Dermis blood vessel endothelial cell (primary cell): ENCODE results near the gene DCDC2B. TPM values are rescaled to one million over a fixed set of nuclear protein-coding genes. Genes with fewer than 3 reads are reported as not detected.
A peak's percentile ranks its signal among the peaks of the same experiment; 100 is the strongest.
"Not testable (repeated sequence)": the region's sequence is repeated elsewhere in the genome, so short reads cannot be mapped to it uniquely, and the experiment has no call there.

ENCODE experiments used
- DNase-seq: peaks from one replicate; pipeline ENCODE4 v3.0.0; 2010
- total RNA-seq: library from RNA; depleted of rRNA; stranded (reverse); fragments of >200 nt; gene quantifications from 2 replicates; pipeline ENCODE4 v1.2.3, GENCODE V29; 2014

DCDC2B gene
- total RNA-seq = not detected in 2 replicates

DNA sequence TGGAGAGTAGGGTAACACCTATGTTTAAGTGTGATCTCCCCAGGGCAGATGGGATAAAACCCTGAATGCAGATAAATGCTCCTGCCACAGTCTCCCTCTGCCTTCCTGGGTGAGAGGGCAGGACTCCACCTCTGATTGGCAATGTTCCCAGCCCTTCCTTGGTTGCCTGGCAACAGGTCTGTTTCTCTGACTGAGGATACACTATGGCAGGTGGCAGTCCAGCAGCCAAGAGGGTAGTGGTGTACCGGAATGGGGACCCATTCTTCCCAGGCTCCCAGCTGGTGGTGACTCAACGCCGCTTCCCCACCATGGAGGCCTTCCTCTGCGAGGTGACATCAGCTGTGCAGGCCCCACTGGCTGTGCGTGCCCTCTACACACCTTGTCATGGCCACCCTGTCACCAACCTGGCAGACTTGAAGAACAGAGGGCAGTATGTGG lies at the start of gene DCDC2B:
Gene DCDC2B, plus strand, starts transcription at position 199 of the 438 bp plus-strand sequence. Its CDS starts 5 bp downstream, at position 204.
- peak; percentile 59 for DNase-seq

DNA sequence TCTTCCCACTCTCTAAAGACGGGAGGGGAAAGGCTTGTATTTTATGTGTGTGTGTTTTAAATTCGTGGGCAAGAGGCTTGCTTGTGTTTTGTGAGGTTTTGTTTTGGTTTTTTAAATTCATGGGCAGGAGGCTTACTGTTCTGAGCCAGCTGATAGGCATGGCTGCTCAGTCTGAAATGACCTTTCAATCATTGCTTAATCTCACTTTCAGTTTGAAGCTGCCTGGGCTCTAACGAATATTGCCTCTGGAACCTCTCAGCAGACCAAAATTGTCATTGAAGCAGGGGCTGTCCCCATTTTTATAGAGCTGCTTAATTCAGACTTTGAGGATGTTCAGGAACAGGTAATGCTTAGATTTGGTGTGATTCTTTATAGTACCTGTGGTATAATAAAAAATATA lies 49.7 kb upstream of the DCDC2B start:
- no peak for DNase-seq

DNA sequence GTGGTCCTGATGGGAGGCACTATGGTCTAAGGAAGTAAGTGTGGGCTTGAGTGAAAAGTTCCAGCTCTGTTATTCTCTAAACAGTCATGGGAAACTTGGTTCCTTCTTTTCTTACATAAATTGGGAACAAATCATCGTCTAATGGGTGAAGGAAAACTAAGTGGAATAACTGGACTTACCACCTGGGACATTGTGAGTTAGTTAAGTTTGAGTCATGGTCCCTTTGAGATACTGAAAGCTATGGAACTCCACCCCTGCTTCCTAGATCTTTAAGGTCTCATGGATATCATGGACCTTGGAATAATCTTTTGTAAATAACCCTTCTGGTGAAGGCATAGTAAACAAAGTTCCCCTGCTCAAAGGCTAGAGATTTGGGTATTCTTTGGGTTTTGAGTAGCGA lies 45.5 kb upstream of the DCDC2B start:
- no peak for DNase-seq

DNA sequence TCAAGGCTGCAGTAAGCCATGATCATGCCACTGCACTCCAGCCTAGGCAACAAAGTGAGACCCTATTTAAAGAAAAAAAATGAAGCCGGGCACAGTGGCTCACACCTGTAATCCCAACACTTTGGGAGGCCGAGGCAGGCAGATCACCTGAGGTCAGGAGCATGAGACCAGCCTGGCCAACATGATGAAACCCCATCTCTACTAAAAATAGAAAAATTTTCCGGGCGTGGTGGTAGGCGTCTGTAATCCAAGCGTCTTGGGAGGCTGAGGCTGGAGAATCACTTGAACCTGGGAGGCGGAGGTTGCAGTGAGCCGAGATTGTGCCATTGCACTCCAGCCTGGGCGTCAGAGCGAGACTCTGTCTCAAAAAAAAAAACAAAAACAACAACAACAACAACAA lies 43.3 kb upstream of the DCDC2B start:
- not testable (repeated sequence) for DNase-seq

DNA sequence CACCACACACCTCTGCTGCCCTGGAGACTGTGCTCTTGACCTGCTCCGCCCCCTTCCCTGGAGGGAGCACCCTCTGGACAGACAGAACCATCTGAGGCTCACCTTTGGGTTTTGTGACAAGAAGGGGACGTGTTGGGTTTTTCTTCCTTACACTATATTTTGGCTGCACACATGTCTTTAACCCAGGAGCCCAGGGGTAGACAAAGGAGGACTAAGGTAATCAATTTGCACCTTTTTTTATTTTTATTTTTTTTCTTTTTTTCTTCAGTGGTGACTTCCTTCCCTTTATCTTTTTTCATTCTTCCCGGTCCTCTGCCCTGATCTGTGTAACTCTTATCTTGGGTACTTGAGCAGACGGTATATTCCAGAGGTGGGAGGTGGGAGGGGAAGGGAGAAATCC lies 37.9 kb upstream of the DCDC2B start:
- DNase-seq = no peak

DNA sequence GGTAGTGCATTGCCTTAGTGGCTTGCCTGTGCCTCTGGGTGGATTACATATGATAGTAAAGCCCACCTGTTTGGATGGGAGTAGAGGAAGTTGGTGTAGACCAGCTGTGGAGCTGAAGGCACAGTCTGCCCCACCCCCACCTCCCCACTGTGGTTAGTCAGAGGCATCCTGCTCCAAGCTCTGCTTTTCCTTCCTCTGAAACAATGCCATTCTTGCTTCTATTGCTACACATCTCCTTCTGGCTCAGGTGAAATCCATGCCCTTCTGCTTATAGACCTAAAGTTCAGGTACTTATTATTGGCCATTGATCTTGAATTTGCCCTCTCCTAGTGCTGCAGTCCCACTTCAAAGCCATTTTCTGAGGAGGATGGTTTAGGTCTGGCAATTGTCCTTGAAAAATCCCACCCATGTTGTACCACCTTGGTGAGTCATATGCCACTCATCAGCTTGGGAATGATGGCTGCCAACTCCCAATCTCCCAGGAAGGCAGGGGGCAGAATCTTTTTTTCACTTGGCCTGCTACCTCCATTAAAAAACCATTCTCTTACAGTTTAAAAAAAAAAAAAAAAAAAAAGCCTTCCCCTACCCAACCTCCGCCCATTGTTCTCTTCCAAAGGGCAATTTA lies 36.2 kb upstream of the DCDC2B start:
- DNase-seq = peak; percentile 75

DNA sequence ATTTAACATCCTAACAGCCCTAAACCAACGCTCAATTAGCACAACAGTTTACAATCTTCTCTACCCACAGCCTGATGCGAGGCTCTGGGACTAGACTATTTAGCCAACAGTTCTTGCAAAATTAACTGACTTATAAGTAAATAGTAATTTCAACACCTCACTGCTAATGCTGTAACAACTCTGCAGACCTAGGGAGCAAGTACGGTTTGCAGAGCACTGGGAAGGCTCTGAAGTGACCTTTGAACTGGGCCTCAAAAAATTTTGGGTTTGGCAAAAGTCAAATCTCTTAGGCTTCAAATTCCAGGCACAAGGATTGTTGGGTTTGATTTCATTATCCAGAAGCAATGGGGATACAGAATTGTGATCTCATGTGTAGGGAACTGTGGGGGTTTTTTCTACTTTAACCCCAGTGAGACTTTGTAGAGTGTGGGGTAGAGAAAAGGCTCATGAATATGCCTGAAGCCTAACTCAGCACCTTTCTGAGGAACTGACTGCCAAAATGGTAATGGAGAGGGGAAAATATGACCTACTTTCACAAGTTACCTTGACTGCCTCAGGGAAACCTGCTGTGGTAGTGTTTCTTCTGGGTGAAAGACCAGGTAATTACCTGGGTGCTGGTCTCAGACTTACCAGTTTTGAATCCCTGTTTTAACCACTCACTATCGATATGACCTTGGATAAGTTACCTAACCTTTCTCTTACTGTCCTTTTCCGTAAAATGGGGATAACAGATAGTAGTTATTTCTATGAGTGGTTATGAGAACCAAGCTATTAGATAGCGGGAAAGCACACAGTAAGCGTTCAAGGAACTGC lies 30.3 kb upstream of the DCDC2B start:
- DNase-seq = no peak

DNA sequence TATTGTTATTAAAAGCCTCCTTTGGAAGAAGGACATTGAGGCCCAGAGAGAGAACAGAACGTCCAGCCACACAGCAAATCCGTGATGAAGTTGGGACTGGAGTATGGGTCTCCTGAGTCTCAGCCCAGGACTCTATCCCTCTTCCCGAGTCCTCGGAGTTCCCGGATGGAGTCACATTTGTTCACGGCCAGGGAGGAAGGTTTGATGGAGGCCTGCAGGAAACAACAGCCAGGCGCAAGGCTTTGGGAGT lies 29.8 kb upstream of the DCDC2B start:
- no peak for DNase-seq

DNA sequence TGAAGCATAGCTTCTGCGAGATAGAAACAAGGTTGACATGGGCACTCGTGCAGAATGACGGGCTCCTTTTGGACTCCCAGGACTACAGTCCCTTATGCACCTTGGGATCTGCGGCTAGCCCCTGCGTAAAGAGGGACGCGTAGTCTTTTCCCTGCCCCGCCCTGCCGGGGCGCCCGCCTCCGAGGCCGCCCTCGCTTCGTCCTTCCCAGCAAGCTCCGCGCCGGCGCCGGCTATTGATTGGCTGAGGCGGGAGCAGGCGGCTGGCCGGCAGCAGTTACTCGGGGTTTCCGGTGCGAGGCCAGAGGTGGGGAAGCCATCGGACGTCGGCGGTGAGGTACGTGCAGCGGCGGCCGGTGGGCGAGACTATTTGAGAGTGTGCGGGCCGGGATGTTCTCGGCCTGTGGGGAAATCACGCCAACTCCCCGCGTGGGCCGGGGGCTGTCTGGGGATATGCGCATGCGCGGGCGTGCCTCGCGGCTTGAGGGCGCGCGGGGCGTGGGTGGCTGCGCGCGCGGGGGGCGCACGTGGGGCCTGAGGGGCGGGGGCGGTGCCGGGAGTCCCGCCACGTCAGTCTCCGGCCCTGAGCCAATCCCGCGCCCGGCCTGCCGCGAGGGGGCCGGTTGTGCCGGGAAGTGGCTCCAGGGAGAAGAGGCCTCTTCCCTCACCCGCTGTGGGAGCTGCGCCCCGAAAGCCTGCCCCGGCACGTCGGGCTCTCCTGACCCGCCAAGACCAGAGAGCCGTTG lies 29.3 kb upstream of the DCDC2B start, which contains the start of gene TXLNA:
Gene TXLNA, plus strand, starts transcription at position 233 of the 743 bp plus-strand sequence. CDS start 671 bp downstream, outside the sequence.
- DNase-seq = peak; percentile 96

DNA sequence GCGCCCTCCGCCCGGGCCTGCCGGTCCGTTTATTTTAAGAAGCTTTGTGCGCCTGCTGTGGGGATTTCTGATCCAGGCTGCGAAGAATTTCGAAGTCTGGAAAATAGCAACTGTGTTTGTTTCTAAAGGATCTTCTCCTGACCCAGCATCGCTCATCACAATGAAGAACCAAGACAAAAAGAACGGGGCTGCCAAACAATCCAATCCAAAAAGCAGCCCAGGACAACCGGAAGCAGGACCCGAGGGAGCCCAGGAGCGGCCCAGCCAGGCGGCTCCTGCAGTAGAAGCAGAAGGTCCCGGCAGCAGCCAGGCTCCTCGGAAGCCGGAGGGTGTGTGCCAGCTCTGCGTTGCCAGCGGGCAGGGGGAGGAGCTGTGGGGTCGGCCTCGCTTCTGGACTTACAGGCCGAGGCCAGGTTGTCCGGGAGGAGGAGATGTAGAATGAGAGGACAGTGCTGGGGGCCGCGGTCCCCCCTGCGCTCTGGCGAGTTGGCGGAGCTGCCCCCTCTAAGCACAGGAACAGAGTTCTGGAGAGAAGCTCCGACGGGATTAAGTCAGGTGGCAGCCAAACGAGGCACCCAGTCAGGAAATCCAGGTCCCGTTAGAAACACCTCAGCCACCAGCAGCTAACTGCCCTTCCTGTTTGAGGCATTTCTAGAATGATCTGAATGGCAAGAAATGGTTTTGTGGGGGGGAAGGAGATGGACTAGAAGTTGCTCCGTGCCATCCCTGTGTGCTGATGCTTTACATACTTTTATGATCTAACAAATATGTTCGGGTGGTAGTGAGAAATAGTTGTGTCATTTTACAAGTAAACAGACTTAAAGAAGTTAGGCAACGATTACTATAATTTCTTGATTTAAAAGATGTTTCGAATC lies 28.5 kb upstream of the DCDC2B start:
- peak; percentile 56 for DNase-seq

DNA sequence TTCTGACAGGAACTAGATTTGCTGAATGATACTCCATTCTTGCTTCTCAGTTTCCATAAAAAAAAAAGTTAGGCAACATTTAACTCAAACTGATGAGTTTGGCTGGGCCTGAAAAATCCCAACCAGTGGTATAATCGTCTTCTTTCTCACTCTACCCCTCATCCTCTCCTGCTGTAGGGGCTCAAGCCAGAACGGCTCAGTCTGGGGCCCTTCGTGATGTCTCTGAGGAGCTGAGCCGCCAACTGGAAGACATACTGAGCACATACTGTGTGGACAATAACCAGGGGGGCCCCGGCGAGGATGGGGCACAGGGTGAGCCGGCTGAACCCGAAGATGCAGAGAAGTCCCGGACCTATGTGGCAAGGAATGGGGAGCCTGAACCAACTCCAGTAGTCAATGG lies 27.8 kb upstream of the DCDC2B start:
- DNase-seq = no peak

DNA sequence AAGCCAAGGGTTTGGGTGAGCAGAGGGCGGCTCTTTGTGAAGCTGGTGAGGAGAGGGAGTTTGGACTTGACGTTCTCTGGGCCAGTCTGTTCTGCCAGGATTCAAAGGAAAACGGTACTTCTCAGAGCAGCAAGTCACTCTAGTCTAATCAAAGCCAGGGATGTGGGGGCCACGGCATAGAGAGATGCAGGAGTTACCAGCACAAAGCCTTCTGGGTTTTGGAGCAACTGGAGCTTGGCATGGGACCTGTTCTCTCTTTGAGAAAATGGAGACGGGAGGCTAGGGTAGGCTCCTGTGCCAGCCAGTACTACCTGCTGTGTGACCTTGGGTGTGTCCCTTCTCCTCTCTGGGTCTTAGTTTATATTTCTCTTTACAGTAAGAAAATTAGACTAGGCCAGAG lies 27.3 kb upstream of the DCDC2B start:
- DNase-seq = no peak

DNA sequence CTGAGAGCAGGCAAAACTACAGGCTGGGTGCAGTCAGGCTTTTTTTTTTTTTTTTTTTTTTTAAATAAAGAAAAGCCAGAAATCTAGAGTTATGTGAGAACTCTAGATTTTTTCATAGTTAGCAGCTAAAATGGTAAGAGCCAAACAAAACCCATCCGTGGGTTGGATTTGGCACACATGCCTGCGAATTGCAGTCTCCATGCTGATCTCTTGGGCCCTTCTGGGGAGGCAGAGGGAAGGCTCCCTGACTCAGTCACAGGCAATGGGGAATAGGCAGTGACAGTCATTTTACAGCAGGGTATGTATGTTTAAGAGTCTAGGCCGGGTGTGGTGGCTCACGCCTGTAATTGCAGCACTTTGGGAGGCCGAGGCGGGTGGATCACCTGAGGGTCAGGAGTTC lies 26.8 kb upstream of the DCDC2B start:
- no peak for DNase-seq

DNA sequence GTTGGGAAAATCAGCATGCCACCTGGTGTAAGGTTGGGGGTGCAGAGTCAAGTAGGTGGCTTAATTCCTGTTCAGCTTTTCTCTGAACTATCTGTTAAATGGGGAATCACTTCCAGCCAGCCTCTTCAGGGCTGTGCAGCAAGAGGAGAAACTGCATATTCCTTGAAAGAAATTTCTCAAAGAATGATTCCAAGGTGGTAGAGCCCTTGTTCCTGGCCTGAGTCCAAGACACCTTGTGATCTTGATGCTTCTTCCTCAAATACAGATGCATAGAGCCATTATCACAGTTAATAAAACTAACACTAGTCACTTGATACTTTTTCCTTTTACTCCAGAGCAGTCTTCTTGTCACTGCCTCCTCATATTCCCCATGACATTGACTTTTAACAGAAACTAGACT lies 24.2 kb upstream of the DCDC2B start:
- DNase-seq = no peak

DNA sequence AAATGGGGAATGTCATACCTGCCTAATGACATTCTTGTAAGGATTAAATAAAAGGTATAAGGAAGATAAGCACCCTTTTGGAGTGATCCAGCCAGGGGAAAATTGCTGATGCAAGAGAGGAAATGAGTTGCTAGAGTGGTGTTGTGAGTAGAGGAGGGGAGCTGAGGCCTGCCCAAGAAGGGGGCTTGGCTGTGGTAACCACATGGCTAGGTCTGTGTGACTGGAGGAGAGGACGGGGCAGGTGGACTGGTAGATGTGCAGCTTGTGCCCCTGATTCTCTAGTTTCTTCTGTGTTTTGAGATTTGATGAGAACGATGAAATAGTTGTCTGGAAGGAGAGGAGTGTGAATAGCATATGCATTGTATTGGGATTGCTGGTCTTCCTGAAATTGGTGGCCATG lies 22.8 kb upstream of the DCDC2B start:
- DNase-seq = no peak

DNA sequence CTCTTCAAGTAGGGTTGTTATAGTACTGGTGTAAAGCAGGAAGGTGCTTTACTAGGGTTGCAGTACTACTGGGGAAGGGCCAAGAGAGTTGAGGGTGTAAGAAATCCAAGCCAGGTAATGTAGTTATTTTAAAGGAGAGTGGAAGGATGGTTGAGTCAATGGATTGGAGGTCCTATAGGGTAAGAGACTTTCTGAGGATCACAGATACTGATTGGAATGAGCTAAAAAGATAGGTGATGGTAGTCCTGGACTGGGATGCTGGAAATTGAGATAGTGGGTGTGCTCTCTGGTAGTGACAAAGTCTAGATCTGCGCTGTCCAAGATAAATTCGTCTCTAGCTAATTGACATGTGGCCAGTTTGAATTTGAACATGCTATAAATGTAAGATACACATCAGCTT lies 22.4 kb upstream of the DCDC2B start:
- no peak for DNase-seq

DNA sequence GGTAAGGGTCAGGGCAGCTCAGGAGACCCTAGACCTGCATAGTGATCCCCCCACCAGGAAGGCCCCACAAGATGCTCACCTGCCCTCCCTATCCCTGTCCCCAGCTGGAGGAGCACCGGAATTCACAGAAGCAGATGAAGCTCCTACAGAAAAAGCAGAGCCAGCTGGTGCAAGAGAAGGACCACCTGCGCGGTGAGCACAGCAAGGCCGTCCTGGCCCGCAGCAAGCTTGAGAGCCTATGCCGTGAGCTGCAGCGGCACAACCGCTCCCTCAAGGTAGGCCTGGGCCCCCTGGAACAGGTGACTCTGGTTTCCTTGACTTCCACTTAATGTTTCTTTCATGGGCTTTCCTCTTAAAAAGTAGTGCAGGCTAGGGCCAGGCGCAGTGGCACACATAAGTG lies 21.0 kb upstream of the DCDC2B start:
- DNase-seq = no peak

DNA sequence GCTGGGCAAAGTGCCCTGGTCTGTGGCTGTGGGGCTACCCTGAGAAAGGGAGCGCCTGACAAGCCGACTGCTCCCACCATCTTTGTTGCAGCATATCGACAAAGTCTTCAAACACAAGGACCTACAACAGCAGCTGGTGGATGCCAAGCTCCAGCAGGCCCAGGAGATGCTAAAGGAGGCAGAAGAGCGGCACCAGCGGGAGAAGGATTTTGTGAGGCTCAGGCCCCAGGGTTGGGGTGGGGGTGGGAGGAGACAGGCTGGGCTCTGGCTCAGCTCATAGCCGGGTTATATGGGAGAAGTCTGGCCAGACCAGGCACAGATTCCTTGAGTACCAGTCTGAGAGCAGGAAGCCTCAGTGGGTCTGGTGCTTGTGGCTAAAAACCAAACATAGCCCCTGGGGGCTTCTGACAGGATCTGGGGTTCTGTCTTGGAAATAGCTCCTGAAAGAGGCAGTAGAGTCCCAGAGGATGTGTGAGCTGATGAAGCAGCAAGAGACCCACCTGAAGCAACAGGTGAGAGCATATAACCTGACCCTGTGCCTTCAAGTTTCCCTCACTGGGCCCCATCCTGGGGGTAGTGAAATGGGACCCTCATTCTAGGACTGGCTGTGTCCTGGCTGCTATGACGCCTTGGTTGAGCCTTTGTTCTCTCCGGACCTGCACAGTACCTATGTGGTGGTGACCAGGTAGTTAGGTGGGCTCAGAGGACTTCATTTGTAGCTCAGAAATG lies 16.5 kb upstream of the DCDC2B start:
- DNase-seq = no peak

DNA sequence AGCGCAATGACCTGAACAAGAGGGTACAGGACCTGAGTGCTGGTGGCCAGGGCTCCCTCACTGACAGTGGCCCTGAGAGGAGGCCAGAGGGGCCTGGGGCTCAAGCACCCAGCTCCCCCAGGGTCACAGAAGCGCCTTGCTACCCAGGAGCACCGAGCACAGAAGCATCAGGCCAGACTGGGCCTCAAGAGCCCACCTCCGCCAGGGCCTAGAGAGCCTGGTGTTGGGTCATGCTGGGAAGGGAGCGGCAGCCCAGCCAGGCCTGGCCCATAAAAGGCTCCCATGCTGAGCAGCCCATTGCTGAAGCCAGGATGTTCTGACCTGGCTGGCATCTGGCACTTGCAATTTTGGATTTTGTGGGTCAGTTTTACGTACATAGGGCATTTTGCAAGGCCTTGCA lies 13.9 kb upstream of the DCDC2B start:
- DNase-seq = no peak

DNA sequence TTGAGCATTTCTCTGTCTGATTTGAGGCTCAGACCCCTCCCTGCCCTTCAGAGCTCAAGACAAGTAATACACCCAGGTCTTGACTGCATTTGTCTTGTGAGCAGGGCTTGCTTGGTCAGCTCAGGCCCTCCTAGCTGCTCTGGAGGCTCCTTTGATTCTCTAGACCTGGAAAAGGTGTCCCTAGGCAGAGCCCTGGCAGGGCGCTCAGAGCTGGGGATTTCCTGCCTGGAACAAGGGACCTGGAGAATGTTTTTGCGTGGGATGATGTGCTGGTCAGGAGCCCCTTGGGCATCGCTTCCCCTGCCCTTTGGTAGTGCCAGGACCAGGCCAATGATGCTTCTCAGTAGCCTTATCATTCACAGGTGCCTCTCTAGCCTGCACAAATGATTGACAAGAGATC lies 13.4 kb upstream of the DCDC2B start:
- no peak for DNase-seq

DNA sequence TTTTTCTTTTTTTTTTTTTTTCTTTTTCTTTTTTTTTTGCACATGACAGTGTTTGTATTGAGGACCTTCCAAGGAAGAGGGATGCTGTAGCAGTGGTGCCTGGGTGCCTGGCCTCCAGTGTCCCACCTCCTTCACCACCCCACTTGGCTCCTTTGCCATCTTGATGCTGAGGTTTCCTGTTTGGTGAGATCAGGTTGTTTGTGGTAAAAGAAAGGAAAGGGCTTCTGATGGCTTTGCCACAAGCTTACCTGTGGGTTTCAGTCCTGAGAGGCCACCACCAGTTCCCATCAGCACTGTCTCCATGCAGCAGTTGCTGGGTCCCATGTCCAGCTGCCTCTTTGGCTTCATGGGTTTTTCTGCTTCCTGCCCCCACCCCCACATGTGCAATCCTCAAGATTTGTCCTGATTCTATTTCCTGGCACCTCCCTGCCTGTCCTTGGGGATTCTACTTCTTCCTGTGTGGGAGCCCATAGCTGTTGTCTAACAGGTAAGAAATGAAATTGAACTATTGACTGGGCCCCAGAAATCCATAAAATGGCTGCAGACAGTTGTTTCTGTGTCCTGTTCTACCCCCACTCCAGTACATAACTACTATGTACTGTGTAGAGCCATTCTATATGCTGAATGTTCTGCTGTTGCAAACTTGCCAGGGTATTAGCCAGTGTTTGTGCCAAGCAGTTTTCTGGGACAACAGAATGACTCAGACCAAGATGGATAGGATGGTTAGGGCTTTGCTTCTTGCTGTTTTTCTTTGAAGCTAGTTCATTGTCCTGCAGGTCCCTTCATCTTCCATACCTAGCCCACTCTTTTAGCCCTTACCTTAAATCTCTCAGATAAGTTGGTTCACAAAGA lies 12.7 kb upstream of the DCDC2B start:
- DNase-seq = no peak
